Natural killer cell (primary cell): ENCODE data around the gene DYRK1B. TPM values are rescaled to one million over a fixed set of nuclear protein-coding genes. Genes with fewer than 3 reads are reported as not detected.

Experiments
- ATAC-seq, 3 donors: fragments of 150-1000 bp in 2 of 3; fragments of 200-7000 bp in 1 of 3; cut with Tn5 transposase; 1 replicate in 1 of 3; 2 replicates in 2 of 3; pipeline ENCODE4 v1.10.0; 2021; ENCODE audit warnings: mild to moderate bottlenecking in 2 of 3, moderate library complexity in 2 of 3
- DNase-seq, 2 donors: peaks; one replicate each; pipeline versions ENCODE4 v3.0.0 to v3.0.0-alpha.2; 2013 to 2021; ENCODE audit warnings: mixed read lengths in 1 of 2
- H3K27ac ChIP-seq: one replicate; pipeline ENCODE4 v1.5.1; 2013; ENCODE audit warnings: mild to moderate bottlenecking, low read length
- H3K27me3 ChIP-seq: one replicate; pipeline ENCODE4 v1.6.1; 2013; ENCODE audit warnings: low read length; ENCODE audit not compliant: control insufficient read depth, insufficient read depth
- H3K36me3 ChIP-seq: one replicate; pipeline ENCODE4 v1.6.1; 2013; ENCODE audit warnings: low read length; ENCODE audit not compliant: control insufficient read depth, insufficient read depth
- H3K4me1 ChIP-seq: one replicate; pipeline ENCODE4 v1.6.1; 2013; ENCODE audit warnings: low read length; ENCODE audit not compliant: control insufficient read depth, insufficient read depth
- H3K4me3 ChIP-seq: one replicate; pipeline ENCODE4 v1.5.1; 2013; ENCODE audit warnings: low read length
- H3K9me3 ChIP-seq: one replicate; pipeline ENCODE4 v1.6.1; 2013; ENCODE audit warnings: low read length; ENCODE audit not compliant: control insufficient read depth, insufficient read depth
- H3K27ac Mint-ChIP-seq, 2 donors: one replicate each; pipeline ENCODE4 v1.8.0; 2022; ENCODE audit warnings: mild to moderate bottlenecking in 2 of 2, mixed read lengths in 2 of 2, moderate library complexity in 1 of 2
- H3K27me3 Mint-ChIP-seq, 2 donors: one replicate each; pipeline ENCODE4 v1.8.0; 2022; ENCODE audit warnings: low read depth in 2 of 2, mixed read lengths in 2 of 2
- H3K36me3 Mint-ChIP-seq: one replicate; pipeline ENCODE4 v1.8.0; 2022; ENCODE audit warnings: mixed read lengths
- H3K4me1 Mint-ChIP-seq, 2 donors: one replicate each; pipeline ENCODE4 v1.8.0; 2022; ENCODE audit warnings: mixed read lengths in 2 of 2
- H3K4me3 Mint-ChIP-seq: one replicate; pipeline ENCODE4 v1.8.0; 2022; ENCODE audit warnings: mild to moderate bottlenecking, moderate library complexity, mixed read lengths
- H3K9me3 Mint-ChIP-seq, 2 donors: one replicate each; pipeline ENCODE4 v1.8.0; 2022; ENCODE audit warnings: mixed read lengths in 2 of 2
- CTCF ChIP-seq: fragments of 200-600 bp; IDR thresholded peaks from one replicate; pipeline ENCODE4 v1.8.0; 2022; ENCODE audit warnings: antibody characterized with exemption
- WGBS: methylation state at CpG from one replicate; pipeline ENCODE4 v1.1.7; 2013; ENCODE audit warnings: missing lambda C conversion rate; ENCODE audit not compliant: insufficient coverage; 5-methylcytosine and 5-hydroxymethylcytosine counted together
- intact Hi-C: fragments of 100-400 bp; cut with micrococcal nuclease; formaldehyde crosslinking; loops from one replicate; pipeline ENCODE4 v1.14.2; 2022
- total RNA-seq, 4 donors: library from RNA; stranded (reverse); fragments of 120-200 nt in 1 of 4; gene quantifications; one replicate each; pipeline versions ENCODE4 v1.2.3 to v1.2.4, GENCODE V29; 2013 to 2022

Gene DYRK1B
- total RNA-seq, 3 donors from 2014 or later (not counting 1 experiment from before 2014, with no cell fraction given) = 27.5 to 54.2 (median 43.8) TPM

- ATAC-seq (no peak), DNase-seq (no peak)
- no peaks in the 10 kb centered on the region for H3K9me3 Mint-ChIP-seq
- WGBS = 98% methylated on average over 18 of the region's 18 CpGs
- no peak overlapping the region for H3K27ac ChIP-seq
- H3K36me3 ChIP-seq = peaks cover 40% of the 10 kb centered on the region
- peaks cover 43 to 57% of the 10 kb centered on the region in 2 donors for H3K4me1 Mint-ChIP-seq
- intact Hi-C loops = no loop called here
- H3K27me3 Mint-ChIP-seq = no peaks in the 10 kb centered on the region
- peaks cover 52% of the 10 kb centered on the region for H3K4me1 ChIP-seq
- no peaks in the 10 kb centered on the region for H3K9me3 ChIP-seq
- no peak for TF ChIP-seq CTCF
- no peaks in the 10 kb centered on the region for H3K27me3 ChIP-seq
- no peak overlapping the region for H3K4me3 Mint-ChIP-seq
- H3K27ac Mint-ChIP-seq = peak overlapping the region; percentile 76 to 92
- no peak overlapping the region for H3K4me3 ChIP-seq
- H3K36me3 Mint-ChIP-seq = no peaks in the 10 kb centered on the region
Observed at GRCh38 chr19:39830406-39830805, 3.6 kb downstream of the DYRK1B start.

DNA sequence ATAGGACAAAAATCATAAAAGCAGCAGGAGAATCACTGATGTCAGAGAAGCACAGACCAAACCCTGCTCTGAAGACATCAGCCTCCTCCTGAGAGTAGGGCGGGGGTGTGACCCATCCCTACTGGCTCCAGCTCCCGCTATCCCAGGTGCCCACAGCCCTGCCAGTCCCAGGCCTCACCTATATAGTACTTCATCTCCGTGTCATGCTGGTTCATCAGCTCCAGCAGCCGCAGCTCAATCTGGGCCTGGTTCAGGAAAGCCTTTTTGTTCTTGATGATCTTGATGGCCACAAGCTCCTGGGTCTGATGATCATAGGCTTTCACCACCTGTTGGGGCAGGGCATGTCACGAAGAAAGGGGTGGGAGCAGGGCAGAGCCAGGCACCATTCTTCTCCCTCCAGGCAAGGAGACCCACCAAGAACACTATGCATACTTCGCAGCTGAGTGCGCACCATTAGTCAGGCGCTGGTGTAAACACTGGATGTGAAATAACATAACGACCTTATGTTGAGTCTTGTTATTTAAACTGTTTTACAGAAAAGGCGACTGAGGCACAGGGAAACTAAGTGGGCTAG, 4.2 kb downstream of the DYRK1B start:
- no peak for ATAC-seq
- Mint-ChIP-seq H3K4me3 (no peak overlapping the region), H3K36me3 (no peaks in the 10 kb centered on the region), H3K9me3 (no peaks in the 10 kb centered on the region), H3K27ac (peak overlapping the region; percentile 80 to 92), H3K27me3 (no peaks in the 10 kb centered on the region), H3K4me1 (peaks cover 43 to 56% of the 10 kb centered on the region in 2 donors)
- H3K36me3 ChIP-seq = peaks cover 39% of the 10 kb centered on the region
- peak overlapping the region; percentile 20 for H3K27ac ChIP-seq
- no peak for TF ChIP-seq CTCF
- H3K9me3 ChIP-seq = no peaks in the 10 kb centered on the region
- 97% methylated on average over 10 of the region's 10 CpGs for WGBS
- peaks cover 58% of the 10 kb centered on the region for H3K4me1 ChIP-seq
- intact Hi-C loops = no loop called here
- DNase-seq = no peak
- no peaks in the 10 kb centered on the region for H3K27me3 ChIP-seq
- no peak overlapping the region for H3K4me3 ChIP-seq

GRCh38 chr19:39828654-39829032, 5.3 kb downstream of the DYRK1B start:
- H3K27me3 ChIP-seq = no peaks in the 10 kb centered on the region
- DNase-seq (no peak), ATAC-seq (peak; percentile 17 to 48 (median 26))
- WGBS = 21% methylated on average over 2 of the region's 5 CpGs
- H3K4me1 Mint-ChIP-seq = peaks cover 37 to 46% of the 10 kb centered on the region in 2 donors
- H3K36me3 ChIP-seq = peaks cover 35% of the 10 kb centered on the region
- H3K4me3 ChIP-seq = peak overlapping the region; percentile 11
- no peaks in the 10 kb centered on the region for H3K9me3 Mint-ChIP-seq
- intact Hi-C loops = no loop called here
- peak overlapping the region; percentile 80 to 92 for H3K27ac Mint-ChIP-seq
- no peaks in the 10 kb centered on the region for H3K27me3 Mint-ChIP-seq
- peaks cover 60% of the 10 kb centered on the region for H3K4me1 ChIP-seq
- no peaks in the 10 kb centered on the region for H3K9me3 ChIP-seq
- no peaks in the 10 kb centered on the region for H3K36me3 Mint-ChIP-seq
- peak overlapping the region; percentile 65 for H3K27ac ChIP-seq
- TF ChIP-seq CTCF = no peak
- H3K4me3 Mint-ChIP-seq = peak overlapping the region; percentile 59
